GM12878 (cell line): ENCODE data around the gene OGA. TPM values are rescaled to one million over a fixed set of nuclear protein-coding genes. Genes with fewer than 3 reads are reported as not detected.

Experiments
- ATAC-seq: fragments of 200-7000 bp; cut with Tn5 transposase; 3 replicates; pipeline ENCODE4 v1.9.1; 2020; ENCODE audit warnings: mild to moderate bottlenecking, moderate library complexity
- BruUV-seq: library from RNA; stranded (reverse); fragments of 400-500 nt; replicated peaks from 2 replicates; lab custom pipeline; 2021; lab: Mats Ljungman, UMichigan
- CTCF ChIA-PET: fragments of 300-600 bp; sonication (Branson Sonifier 250); formaldehyde crosslinking; extraction: SDS; loops from one replicate; lab custom pipeline; 2021; ENCODE audit warnings: inconsistent platforms; lab: Yijun Ruan, JAX
- POLR2A ChIA-PET: fragments of 350-600 bp; formaldehyde crosslinking; extraction: SDS; loops from one replicate; lab custom pipeline; 2021; ENCODE audit warnings: inconsistent platforms; lab: Charles Lee
- RAD21 ChIA-PET: fragments of 300-600 bp; sonication (Branson Sonifier 250); formaldehyde crosslinking; loops from one replicate; lab custom pipeline; 2023; ENCODE audit warnings: antibody characterized with exemption; ENCODE audit not compliant: unreplicated experiment; lab: Charles Lee
- SMC1A ChIA-PET: fragments of 300-600 bp; sonication (Branson Sonifier 250); formaldehyde crosslinking; loops from one replicate; lab custom pipeline; 2023; ENCODE audit not compliant: unreplicated experiment, uncharacterized antibody; lab: Charles Lee
- DNase-seq: peaks from one replicate; pipeline ENCODE4 v3.0.0-alpha.2; 2011; ENCODE audit warnings: low read depth, low spot score
- FAIRE-seq: peaks from 3 replicates; lab custom pipeline; 2011; peaks lifted over from hg19 to GRCh38; lab: Jason Lieb, UNC
- H2AFZ ChIP-seq: 2 replicates; pipeline ENCODE4 v1.6.0; 2011; ENCODE audit warnings: low read depth, low read length, control low read depth; ENCODE audit not compliant: control insufficient read depth
- H3K27ac ChIP-seq: 2 replicates; pipeline ENCODE4 v1.5.1; 2011; ENCODE audit warnings: control low read depth; ENCODE audit not compliant: control insufficient read depth, insufficient read depth
- H3K27me3 ChIP-seq, 2 experiments: replicated peaks in 1 of 2; 2 replicates each; pipeline versions ENCODE4 v1.6.0 to v1.6.1; 2011; ENCODE audit warnings: low read length in 1 of 2; ENCODE audit not compliant: control insufficient read depth in 2 of 2, insufficient read depth in 2 of 2
- H3K36me3 ChIP-seq, 2 experiments: 2 replicates each; pipeline ENCODE4 v1.5.1; 2011; ENCODE audit warnings: low read length in 1 of 2; ENCODE audit not compliant: control insufficient read depth in 2 of 2, insufficient read depth in 2 of 2
- H3K4me1 ChIP-seq: 2 replicates; pipeline ENCODE4 v1.6.1; 2011; ENCODE audit warnings: mild to moderate bottlenecking, low read length, moderate library complexity, mixed read lengths; ENCODE audit not compliant: control insufficient read depth, insufficient read depth
- H3K4me2 ChIP-seq: 2 replicates; pipeline ENCODE4 v1.6.0; 2011; ENCODE audit warnings: control low read depth; ENCODE audit not compliant: control insufficient read depth, insufficient read depth
- H3K4me3 ChIP-seq: fragments of 200-600 bp; sonication (generic); 2 replicates; pipeline ENCODE4 v1.5.1; 2016
- H3K79me2 ChIP-seq: 2 replicates; pipeline ENCODE4 v1.6.0; 2011; ENCODE audit warnings: low read length; ENCODE audit not compliant: control insufficient read depth, insufficient read depth
- H3K9ac ChIP-seq: 2 replicates; pipeline ENCODE4 v1.8.0; 2011; ENCODE audit warnings: low read length, control low read depth, mixed read lengths; ENCODE audit not compliant: control insufficient read depth, insufficient read depth
- H3K9me3 ChIP-seq: replicated peaks from 3 replicates; pipeline ENCODE4 v1.5.1; 2011; ENCODE audit warnings: mild to moderate bottlenecking, low read length; ENCODE audit not compliant: control insufficient read depth, insufficient read depth
- H4K20me1 ChIP-seq: 2 replicates; pipeline ENCODE4 v1.6.0; 2011; ENCODE audit not compliant: control insufficient read depth, insufficient read depth
- HDAC2 ChIP-seq: fragments of 200-600 bp; sonication (generic); IDR thresholded peaks from 2 replicates; pipeline ENCODE4 v1.6.1; 2017
- LARP7 ChIP-seq: fragments of 450-650 bp; IDR thresholded peaks from 2 replicates; pipeline ENCODE4 v1.6.1; 2017; ENCODE audit warnings: mild to moderate bottlenecking
- MEF2B ChIP-seq: fragments of 450-650 bp; IDR thresholded peaks from 2 replicates; pipeline ENCODE4 v1.6.1; 2018; ENCODE audit warnings: mild to moderate bottlenecking, moderate library complexity; ENCODE audit not compliant: partially characterized antibody, poor library complexity, severe bottlenecking
- WRNIP1 ChIP-seq: IDR thresholded peaks from 2 replicates; pipeline ENCODE4 v1.6.1; 2011; ENCODE audit warnings: low read depth, low read length, improper control_type of control experiment, borderline replicate concordance
- WGBS: methylation state at CpG from one replicate; pipeline ENCODE4 v1.1.6; 2016; ENCODE audit warnings: low lambda C conversion rate; ENCODE audit not compliant: insufficient replicate concordance, insufficient coverage; ENCODE audit errors: missing lambda C conversion rate; 5-methylcytosine and 5-hydroxymethylcytosine counted together
- in situ Hi-C: fragments of 300-500 bp; cut with MboI; formaldehyde crosslinking; loops from 9 replicates; pipeline ENCODE4 v1.14.3; 2018; ENCODE audit warnings: mixed read lengths
- intact Hi-C: fragments of 100-400 bp; cut with micrococcal nuclease; formaldehyde crosslinking; loops from one replicate; pipeline ENCODE4 v1.14.2; 2022; ENCODE audit not compliant: unreplicated experiment
- polyA plus RNA-seq, 11 experiments: library from polyadenylated mRNA; depleted of rRNA in 4 of 11; unstranded in 6 of 11; stranded (reverse) in 5 of 11; fragments of >200 nt; fragmentation: Nextera tagmentation in 4 of 11; fragmentation: Illumina TruSeq in 1 of 11; extraction: Ambion mirVana in 4 of 11; extraction: Trizol in 1 of 11; gene quantifications; 1 replicate in 1 of 11; 2 replicates in 10 of 11; pipeline versions ENCODE4 v1.2.1 to v1.2.3, GENCODE V29; 2011 to 2016; ENCODE audit warnings: inconsistent platforms in 2 of 11, missing spikeins in 2 of 11, low read depth in 1 of 11
- total RNA-seq, 4 experiments: library from RNA; depleted of rRNA in 3 of 4; stranded (reverse); fragments of >200 nt in 3 of 4; fragmentation: Illumina TruSeq in 1 of 4; extraction: Trizol in 1 of 4; gene quantifications; 2 replicates each; pipeline versions ENCODE4 v1.2.1 to v1.2.3, GENCODE V29; 2013 to 2021
- TF ChIP-seq, protein P1 (sequence below): IDR thresholded peaks from 2 replicates; pipeline ENCODE4 v1.6.1; 2012; ENCODE audit warnings: low read depth, low read length, improper control_type of control experiment

OGA gene
- total and polyA plus RNA-seq, 10 of the 15 experiments (the other 5 are each of a cell fraction or from before 2014, with no cell fraction given): 23.0 to 145 (median 85.2) TPM

DNA sequence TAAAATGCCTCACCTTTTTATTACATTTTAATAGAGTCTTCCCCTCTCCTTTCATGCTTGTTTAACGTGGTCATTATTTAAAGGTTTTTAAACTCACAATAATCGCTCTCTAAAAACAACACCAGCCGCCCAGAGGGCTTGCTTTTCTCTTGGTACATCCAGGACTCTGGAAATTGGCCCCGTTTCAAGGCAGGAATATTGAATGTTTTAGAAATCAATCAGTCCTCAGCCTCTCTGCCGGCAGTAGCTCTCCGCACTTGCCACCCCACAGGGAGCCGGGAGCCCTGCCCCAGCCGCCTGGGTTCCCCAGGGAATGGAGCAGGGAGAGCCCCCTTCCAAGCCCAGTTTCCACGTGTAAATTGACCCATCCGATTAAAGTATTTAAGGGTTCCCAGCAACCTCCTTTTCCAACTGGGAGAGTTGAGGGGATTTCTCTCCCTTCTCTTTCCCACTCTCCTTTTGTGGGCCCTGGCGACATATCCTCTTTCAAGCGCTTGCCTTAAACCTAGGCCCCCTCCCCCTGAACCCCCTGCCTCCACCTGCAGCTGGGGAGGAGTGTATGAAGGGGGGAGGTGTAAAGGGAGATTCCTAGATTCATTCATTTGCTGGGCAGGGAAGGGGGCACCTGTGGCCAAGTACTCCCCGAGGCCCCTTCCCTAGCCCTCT lies 44.2 kb downstream of the OGA start:
- H3K27me3 ChIP-seq: peaks cover 13 to 20% of the 10 kb centered on the region in 2 experiments; a peak in 3 of 4 replicates
- in situ Hi-C loops: no loop called here

More for the DNA sequence above, 44.2 kb downstream of the OGA start:
- 22% methylated on average over 13 of the region's 13 CpGs for WGBS
- H3K9me3 ChIP-seq: no peaks in the 10 kb centered on the region
- DNase-seq: no peak
- POLR2A ChIA-PET: no interaction called here
- ATAC-seq: no peak
- BruUV-seq: no TSS peak
- H3K9ac ChIP-seq: no peak overlapping the region
- no peaks in the 10 kb centered on the region for H3K79me2 ChIP-seq
- H3K4me2 ChIP-seq: no peak overlapping the region
- H3K4me3 ChIP-seq: no peak overlapping the region
- no peak for TF ChIP-seq HDAC2
- no peak for TF ChIP-seq LARP7
- TF ChIP-seq, protein P1, sequence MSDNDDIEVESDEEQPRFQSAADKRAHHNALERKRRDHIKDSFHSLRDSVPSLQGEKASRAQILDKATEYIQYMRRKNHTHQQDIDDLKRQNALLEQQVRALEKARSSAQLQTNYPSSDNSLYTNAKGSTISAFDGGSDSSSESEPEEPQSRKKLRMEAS: no peak
- no peak for TF ChIP-seq WRNIP1
- TF ChIP-seq MEF2B: peak; percentile 48
- SMC1A ChIA-PET: interaction anchor here (1.2 to 1.5 kb wide), 3 partner anchors 41 to 172 kb away, joined by 3 to 7 read pairs (median 3); no protein-coding TSS in a partner anchor
- RAD21 ChIA-PET: interaction anchor here (1.1 to 1.8 kb wide), 3 partner anchors 65 to 171 kb away, joined by 3 to 4 read pairs (median 3); no protein-coding TSS in a partner anchor
- H2AFZ ChIP-seq: no peak overlapping the region
- no peaks in the 10 kb centered on the region for H3K36me3 ChIP-seq
- no peak overlapping the region for H3K27ac ChIP-seq
- no peak for FAIRE-seq
- CTCF ChIA-PET: interaction anchor here (0.6 to 2.0 kb wide), 7 partner anchors 8 to 236 kb away, joined by 3 to 10 read pairs (median 5); no protein-coding TSS in a partner anchor
- peaks cover 14% of the 10 kb centered on the region for H3K4me1 ChIP-seq
- no peaks in the 10 kb centered on the region for H4K20me1 ChIP-seq
- intact Hi-C loops: no loop called here
